GM12891 (cell line): ENCODE measurements around the gene GBF1.

Experiments used
- PAX5 ChIP-seq: IDR thresholded peaks from 2 replicates; pipeline ENCODE4 v1.6.1; 2011; ENCODE audit warnings: low read length, moderate library complexity, mild to moderate bottlenecking; ENCODE audit not compliant: insufficient read depth, severe bottlenecking
- POLR2A ChIP-seq: IDR thresholded peaks from 2 replicates; pipeline ENCODE4 v1.6.1; 2011; ENCODE audit warnings: low read depth, low read length, control low read depth
- POLR2AphosphoS5 ChIP-seq: IDR thresholded peaks from 2 replicates; pipeline ENCODE4 v1.6.1; 2011; ENCODE audit warnings: low read depth, low read length, control low read depth
- POU2F2 ChIP-seq: IDR thresholded peaks from 2 replicates; pipeline ENCODE4 v1.6.1; 2011; ENCODE audit warnings: low read depth, mild to moderate bottlenecking, control low read depth, low read length, moderate library complexity
- SPI1 ChIP-seq: IDR thresholded peaks from 2 replicates; pipeline ENCODE4 v1.6.1; 2011; ENCODE audit warnings: low read depth, low read length, control low read depth
- TAF1 ChIP-seq: IDR thresholded peaks from 2 replicates; pipeline ENCODE4 v1.6.1; 2011; ENCODE audit warnings: low read depth, low read length, control low read depth

DNA sequence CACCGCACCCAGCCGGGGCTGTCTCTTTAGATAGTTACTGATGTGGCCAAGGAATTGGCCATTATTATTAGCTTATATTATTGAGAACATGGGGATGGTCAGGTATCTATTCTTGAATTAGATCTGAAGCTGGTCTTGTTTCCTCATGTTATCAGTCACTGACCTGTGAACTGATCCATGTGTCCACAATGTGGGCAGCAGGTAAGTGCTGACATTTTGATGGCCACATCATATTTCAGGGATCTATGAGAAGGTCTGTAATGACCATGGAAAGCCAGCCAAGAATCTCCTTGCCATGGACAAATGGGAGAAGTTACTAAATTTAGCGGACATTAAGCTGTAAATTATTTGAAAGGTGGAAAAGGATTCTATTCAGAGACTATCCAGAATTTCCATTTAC, 61.4 kb downstream of the GBF1 start:
- TF ChIP-seq TAF1, result no peak
- TF ChIP-seq POLR2A, result no peak
- TF ChIP-seq POLR2AphosphoS5, result no peak
- no peak for TF ChIP-seq SPI1
- no peak for TF ChIP-seq PAX5
- no peak for TF ChIP-seq POU2F2
